Stomach (tissue), 9 donors: Measurements from ENCODE around the gene PHF21A. TPM values are rescaled to one million over a fixed set of nuclear protein-coding genes. Genes with fewer than 3 reads are reported as not detected.

Source experiments
- DNase-seq, 2 donors: peaks; one replicate each; pipeline versions ENCODE4 v3.0.0 to v3.0.0-alpha.2; 2013 to 2019
- H3K27ac ChIP-seq, 5 donors: fragments of 200-600 bp in 4 of 5; sonication (generic) in 4 of 5; one replicate each; pipeline ENCODE4 v1.5.1; 2013 to 2019; ENCODE audit warnings: mild to moderate bottlenecking in 1 of 5, moderate library complexity in 1 of 5
- H3K27me3 ChIP-seq, 3 donors: fragments of 200-600 bp; sonication (generic); one replicate each; pipeline ENCODE4 v1.5.1; 2017 to 2019; ENCODE audit warnings: mixed run types in 1 of 3
- H3K36me3 ChIP-seq, 4 donors: fragments of 200-600 bp; sonication (generic); 1 replicate in 3 of 4; 2 replicates in 1 of 4; pipeline ENCODE4 v1.5.1; 2016 to 2019
- H3K4me1 ChIP-seq, 4 donors: fragments of 200-600 bp; sonication (generic); one replicate each; pipeline ENCODE4 v1.5.1; 2016 to 2019
- H3K4me3 ChIP-seq, 4 donors: fragments of 200-600 bp; sonication (generic) in 3 of 4; one replicate each; pipeline ENCODE4 v1.5.1; 2016 to 2019; ENCODE audit warnings: mild to moderate bottlenecking in 1 of 4
- H3K9me3 ChIP-seq, 4 donors: fragments of 200-600 bp; sonication (generic); one replicate each; pipeline ENCODE4 v1.5.1; 2016 to 2019
- CTCF ChIP-seq, 7 experiments: fragments of 450-650 bp in 4 of 7; fragments of 200-600 bp in 3 of 7; sonication (generic) in 3 of 7; IDR thresholded peaks; one replicate each; pipeline ENCODE4 v1.5.1; 2016 to 2019; ENCODE audit warnings: antibody characterized with exemption in 7 of 7, control low read depth in 2 of 7, mild to moderate bottlenecking in 1 of 7
- EP300 ChIP-seq: sonication (generic); formaldehyde crosslinking; IDR thresholded peaks from one replicate; pipeline ENCODE4 v1.6.1; 2017; ENCODE audit warnings: antibody characterized with exemption
- POLR2A ChIP-seq, 4 donors: fragments of 450-650 bp; IDR thresholded peaks; one replicate each; pipeline ENCODE4 v1.6.1; 2016; ENCODE audit warnings: antibody characterized with exemption in 4 of 4, control low read depth in 2 of 4, mild to moderate bottlenecking in 1 of 4, moderate library complexity in 1 of 4
- POLR2AphosphoS5 ChIP-seq, 3 donors: sonication (generic); formaldehyde crosslinking; IDR thresholded peaks; one replicate each; pipeline ENCODE4 v1.6.1; 2016; ENCODE audit warnings: antibody characterized with exemption in 3 of 3
- WGBS, 5 donors: extraction: QIAGEN DNeasy Blood & Tissue Kit in 3 of 5; methylation state at CpG; one replicate each; pipeline versions ENCODE4 v1.1.5 to v1.1.7; 2013 to 2018; 5-methylcytosine and 5-hydroxymethylcytosine counted together
- intact Hi-C: fragments of 100-400 bp; cut with DNase I; formaldehyde crosslinking; loops from one replicate; pipeline ENCODE4 v1.15.1; 2023; ENCODE audit warnings: low total_unique reads
- polyA plus RNA-seq, 3 donors: library from polyadenylated mRNA; stranded (reverse); fragments of 200-250 nt; gene quantifications; one replicate each; pipeline ENCODE4 v1.2.3, GENCODE V29; 2013
- total RNA-seq, 5 donors: library from RNA; depleted of rRNA; stranded (reverse); fragments of >200 nt; gene quantifications; one replicate each; pipeline versions ENCODE4 v1.1.0 to v1.2.3, GENCODE V29; 2014 to 2016
- donor health status: healthy with polysubstance abuse.
- donor health status: Bipolar disorder and iron deficiency.
- donor health status: healthy.

The PHF21A gene
- total and polyA plus RNA-seq, 8 donors = 6.1 to 67.0 (median 18.6) TPM

DNA sequence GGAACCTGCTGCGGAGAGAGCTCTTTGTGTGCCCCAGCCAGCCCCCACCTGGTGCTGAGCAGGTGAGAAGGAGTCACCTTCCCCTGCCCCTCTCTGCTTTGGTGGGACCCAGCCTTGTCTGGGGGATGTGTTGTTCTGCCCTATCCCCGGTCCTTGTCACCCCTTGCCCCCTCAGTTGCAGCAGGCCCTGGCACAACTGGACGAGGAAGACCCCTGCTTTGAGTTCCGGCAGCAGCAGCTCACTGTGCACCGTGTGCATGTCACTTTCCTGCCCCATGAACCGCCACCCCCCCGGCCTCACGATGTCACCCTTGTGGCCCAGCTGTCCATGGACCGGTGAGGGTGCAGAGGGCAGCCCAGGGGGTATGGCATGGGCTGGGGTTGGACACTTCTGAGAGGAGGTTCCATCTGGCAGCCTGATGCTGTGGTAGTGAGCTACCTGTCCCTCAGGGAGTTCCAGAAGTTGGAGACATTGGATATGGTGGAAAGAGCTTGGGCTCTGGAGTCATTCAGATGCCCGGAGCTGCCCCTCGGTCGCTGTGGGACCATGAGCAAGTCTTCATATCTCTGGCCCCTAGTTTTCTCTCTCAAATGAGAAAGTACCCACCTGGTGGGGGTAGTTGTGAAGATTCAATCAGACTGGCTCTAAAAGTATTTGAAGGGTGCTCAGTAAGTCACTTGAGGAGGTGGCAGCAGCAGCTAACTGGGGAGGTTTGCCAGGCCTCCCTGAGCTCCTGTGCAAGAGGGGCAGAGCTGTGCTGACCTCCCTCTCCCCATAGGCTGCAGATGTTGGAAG lies 194.5 kb downstream of the PHF21A start:
- no peak overlapping the region for H3K4me3 ChIP-seq
- H3K36me3 ChIP-seq = peaks cover 0 to 9% (median 8%) of the 10 kb centered on the region in 4 donors
- TF ChIP-seq POLR2AphosphoS5 (IDR thresholded peaks at IDR 0.05) (no peak), POLR2A (IDR thresholded peaks at IDR 0.05) (no peak)
- 82 to 95% (median 93%) methylated on average over 8 to 12 of the region's 12 CpGs for WGBS, 5 donors
- intact Hi-C loops = no loop called here
- H3K9me3 ChIP-seq = no peaks in the 10 kb centered on the region
- no peak for DNase-seq
- peaks cover 0 to 38% (median 17%) of the 10 kb centered on the region in 3 donors for H3K27me3 ChIP-seq
- H3K4me1 ChIP-seq = peaks cover 16 to 42% (median 39%) of the 10 kb centered on the region in 4 donors
- no peak overlapping the region for H3K27ac ChIP-seq

DNA sequence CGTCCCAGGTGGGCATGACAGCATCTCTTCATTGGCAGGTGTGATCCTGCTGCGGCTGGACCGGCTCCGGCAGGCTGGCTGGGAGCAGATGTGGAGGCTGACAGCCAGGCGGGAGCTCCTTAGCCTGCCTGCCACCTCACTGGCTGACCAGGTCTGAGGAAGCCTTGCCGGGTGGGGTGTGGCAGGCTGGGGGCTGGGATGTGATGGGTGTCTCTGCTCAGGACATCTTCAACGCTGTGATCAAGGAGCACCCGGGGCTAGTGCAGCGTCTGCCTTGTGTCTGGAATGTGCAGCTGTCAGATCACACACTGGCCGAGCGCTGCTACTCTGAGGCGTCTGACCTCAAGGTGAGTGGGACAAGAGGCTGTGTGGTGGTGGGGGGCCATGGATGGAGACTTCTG lies 195.3 kb downstream of the PHF21A start:
- H3K27ac ChIP-seq = no peak overlapping the region

GRCh38 chr11:45925550-45925949 lies 195.7 kb downstream of the PHF21A start:
- H3K9me3 ChIP-seq = no peaks in the 10 kb centered on the region
- H3K27ac ChIP-seq = no peak overlapping the region
- peaks cover 16 to 44% (median 42%) of the 10 kb centered on the region in 4 donors for H3K4me1 ChIP-seq
- TF ChIP-seq EP300 = no peak
- no peak for TF ChIP-seq CTCF (IDR thresholded peaks at IDR 0.05)
- no peak for TF ChIP-seq POLR2AphosphoS5 (IDR thresholded peaks at IDR 0.05)
- no peak for TF ChIP-seq POLR2A (IDR thresholded peaks at IDR 0.05)
- 77 to 96% (median 87%) methylated on average over 3 of the region's 3 CpGs for WGBS, 5 donors
- no peaks in the 10 kb centered on the region for H3K36me3 ChIP-seq
- H3K27me3 ChIP-seq = peaks cover 0 to 44% (median 20%) of the 10 kb centered on the region in 3 donors
- H3K4me3 ChIP-seq = no peak overlapping the region
- no peak for DNase-seq
- intact Hi-C loops = no loop called here

More for the DNA sequence above, 195.3 kb downstream of the PHF21A start:
- H3K36me3 ChIP-seq = peaks cover 0 to 2% (median under 1%) of the 10 kb centered on the region in 4 donors
- peaks cover 16 to 44% (median 43%) of the 10 kb centered on the region in 4 donors for H3K4me1 ChIP-seq
- H3K27me3 ChIP-seq = peaks cover 0 to 44% (median 20%) of the 10 kb centered on the region in 3 donors
- no peak for TF ChIP-seq POLR2A (IDR thresholded peaks at IDR 0.05)
- no peak for TF ChIP-seq POLR2AphosphoS5 (IDR thresholded peaks at IDR 0.05)
- no peak for TF ChIP-seq CTCF (IDR thresholded peaks at IDR 0.05)
- TF ChIP-seq EP300 = no peak
- no peaks in the 10 kb centered on the region for H3K9me3 ChIP-seq
- intact Hi-C loops = no loop called here
- H3K4me3 ChIP-seq = no peak overlapping the region
- peak in 1 of 2 donors; percentile 7 for DNase-seq
- 73 to 84% (median 79%) methylated on average over 10 to 12 of the region's 12 CpGs for WGBS, 5 donors

DNA sequence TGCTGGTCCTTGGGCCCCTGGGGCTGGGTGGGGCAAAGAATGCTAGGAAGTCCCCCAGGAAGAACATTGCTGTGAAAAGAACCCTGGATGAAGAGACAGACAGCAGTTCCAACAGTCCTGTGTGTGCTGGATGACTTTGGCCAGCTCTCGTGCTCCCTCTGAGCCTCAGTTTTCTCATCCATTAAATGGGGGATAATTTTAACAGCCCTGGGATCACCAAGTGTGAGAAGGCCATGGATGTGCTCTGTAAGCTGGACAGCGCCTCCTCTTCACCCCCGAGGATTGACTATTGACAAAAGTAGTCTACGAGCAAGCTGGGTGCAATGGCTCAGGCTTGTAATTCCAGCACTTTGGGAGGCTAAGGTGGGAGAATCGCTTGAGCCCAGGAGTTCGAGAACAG lies 196.3 kb downstream of the PHF21A start:
- peaks cover 16 to 44% (median 37%) of the 10 kb centered on the region in 4 donors for H3K4me1 ChIP-seq

More for the DNA sequence above, 196.3 kb downstream of the PHF21A start:
- peaks cover 0 to 44% (median 20%) of the 10 kb centered on the region in 3 donors for H3K27me3 ChIP-seq
- WGBS, 5 donors = 83 to 92% (median 90%) methylated on average over 6 of the region's 6 CpGs
- intact Hi-C loops = no loop called here
- DNase-seq = peak in 1 of 2 donors; percentile 4
- H3K9me3 ChIP-seq = no peaks in the 10 kb centered on the region
- no peak overlapping the region for H3K27ac ChIP-seq
- no peaks in the 10 kb centered on the region for H3K36me3 ChIP-seq
- TF ChIP-seq POLR2A (IDR thresholded peaks at IDR 0.05) (no peak), EP300 (no peak), CTCF (IDR thresholded peaks at IDR 0.05) (no peak), POLR2AphosphoS5 (IDR thresholded peaks at IDR 0.05) (no peak)
- no peak overlapping the region for H3K4me3 ChIP-seq
